B cell (primary cell): ENCODE data around the gene ATP5MC3.

ENCODE experiments used
- EZH2 ChIP-seq: IDR thresholded peaks from 2 replicates; pipeline ENCODE4 v1.6.1; 2012; ENCODE audit warnings: borderline replicate concordance, low read depth, mild to moderate bottlenecking, moderate library complexity, low read length; ENCODE audit not compliant: insufficient read depth, poor library complexity, severe bottlenecking
- TF ChIP-seq, protein P1 (sequence below): fragments of 200-600 bp; IDR thresholded peaks from one replicate; pipeline ENCODE4 v1.8.0; 2022; ENCODE audit warnings: antibody characterized with exemption, mild to moderate bottlenecking

- TF ChIP-seq, protein P1, sequence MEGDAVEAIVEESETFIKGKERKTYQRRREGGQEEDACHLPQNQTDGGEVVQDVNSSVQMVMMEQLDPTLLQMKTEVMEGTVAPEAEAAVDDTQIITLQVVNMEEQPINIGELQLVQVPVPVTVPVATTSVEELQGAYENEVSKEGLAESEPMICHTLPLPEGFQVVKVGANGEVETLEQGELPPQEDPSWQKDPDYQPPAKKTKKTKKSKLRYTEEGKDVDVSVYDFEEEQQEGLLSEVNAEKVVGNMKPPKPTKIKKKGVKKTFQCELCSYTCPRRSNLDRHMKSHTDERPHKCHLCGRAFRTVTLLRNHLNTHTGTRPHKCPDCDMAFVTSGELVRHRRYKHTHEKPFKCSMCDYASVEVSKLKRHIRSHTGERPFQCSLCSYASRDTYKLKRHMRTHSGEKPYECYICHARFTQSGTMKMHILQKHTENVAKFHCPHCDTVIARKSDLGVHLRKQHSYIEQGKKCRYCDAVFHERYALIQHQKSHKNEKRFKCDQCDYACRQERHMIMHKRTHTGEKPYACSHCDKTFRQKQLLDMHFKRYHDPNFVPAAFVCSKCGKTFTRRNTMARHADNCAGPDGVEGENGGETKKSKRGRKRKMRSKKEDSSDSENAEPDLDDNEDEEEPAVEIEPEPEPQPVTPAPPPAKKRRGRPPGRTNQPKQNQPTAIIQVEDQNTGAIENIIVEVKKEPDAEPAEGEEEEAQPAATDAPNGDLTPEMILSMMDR = no peak
- TF ChIP-seq EZH2 = no peak
Measured at GRCh38 chr2:175140332-175140731, 41.2 kb downstream of the ATP5MC3 start.
